SK-N-SH treated with all-trans-retinoic acid at 6 μM for 48 hours (cell line): ENCODE results near the gene ZNF154.

Experiments used
- ATAC-seq: fragments of 200-7000 bp; cut with Tn5 transposase; 3 replicates; pipeline ENCODE4 v1.9.1; 2020; ENCODE audit warnings: mild to moderate bottlenecking, moderate library complexity
- BACH2 ChIP-seq: fragments of 250-450 bp; sonication (Bioruptor Pico); IDR thresholded peaks from 2 replicates; pipeline ENCODE4 v1.9.0; 2021; ENCODE audit warnings: mild to moderate bottlenecking, borderline replicate concordance
- CREB5 ChIP-seq: fragments of 250-450 bp; sonication (Bioruptor Pico); IDR thresholded peaks from 2 replicates; pipeline ENCODE4 v1.5.1; 2020; ENCODE audit warnings: low read depth, mild to moderate bottlenecking, moderate library complexity
- CSDC2 ChIP-seq: fragments of 250-450 bp; sonication (Bioruptor Pico); IDR thresholded peaks from 2 replicates; pipeline ENCODE4 v1.5.0; 2020; ENCODE audit warnings: mild to moderate bottlenecking, moderate library complexity
- CSRNP3 ChIP-seq: fragments of 250-450 bp; sonication (Bioruptor Pico); IDR thresholded peaks from 2 replicates; pipeline ENCODE4 v1.5.1; 2021; ENCODE audit warnings: mild to moderate bottlenecking, moderate library complexity
- GLIS3 ChIP-seq: fragments of 250-450 bp; sonication (Bioruptor Pico); IDR thresholded peaks from 2 replicates; pipeline ENCODE4 v1.5.0; 2020; ENCODE audit warnings: mild to moderate bottlenecking, moderate library complexity
- ISL1 ChIP-seq: fragments of 250-450 bp; sonication (Bioruptor Pico); IDR thresholded peaks from 2 replicates; pipeline ENCODE4 v2.1.2; 2022; ENCODE audit warnings: mild to moderate bottlenecking, moderate library complexity
- PATZ1 ChIP-seq: fragments of 250-450 bp; sonication (Bioruptor Pico); IDR thresholded peaks from 2 replicates; pipeline ENCODE4 v1.8.0; 2020; ENCODE audit warnings: mild to moderate bottlenecking, moderate library complexity, borderline replicate concordance
- POU6F1 ChIP-seq: fragments of 250-450 bp; sonication (Bioruptor Pico); IDR thresholded peaks from 2 replicates; pipeline ENCODE4 v1.8.0; 2021; ENCODE audit warnings: low read depth, mild to moderate bottlenecking, moderate library complexity, borderline replicate concordance
- PPARA ChIP-seq: fragments of 250-450 bp; sonication (Bioruptor Pico); IDR thresholded peaks from 2 replicates; pipeline ENCODE4 v1.5.0; 2020; ENCODE audit warnings: mild to moderate bottlenecking, borderline replicate concordance
- SNAI2 ChIP-seq: fragments of 250-450 bp; sonication (Bioruptor Pico); IDR thresholded peaks from 2 replicates; pipeline ENCODE4 v1.5.0; 2020; ENCODE audit warnings: mild to moderate bottlenecking, moderate library complexity
- TCF4 ChIP-seq: fragments of 250-450 bp; sonication (Bioruptor Pico); IDR thresholded peaks from 2 replicates; pipeline ENCODE4 v1.8.0; 2021; ENCODE audit warnings: mild to moderate bottlenecking, moderate library complexity, borderline replicate concordance
- TOX ChIP-seq: fragments of 250-450 bp; sonication (Bioruptor Pico); IDR thresholded peaks from 2 replicates; pipeline ENCODE4 v1.8.0; 2021; ENCODE audit warnings: mild to moderate bottlenecking, moderate library complexity, borderline replicate concordance
- TSHZ2 ChIP-seq: fragments of 250-450 bp; sonication (Bioruptor Pico); IDR thresholded peaks from 2 replicates; pipeline ENCODE4 v1.5.0; 2020; ENCODE audit warnings: mild to moderate bottlenecking, moderate library complexity
- ZC3H10 ChIP-seq: fragments of 250-450 bp; sonication (Bioruptor Pico); IDR thresholded peaks from 2 replicates; pipeline ENCODE4 v1.5.1; 2021; ENCODE audit warnings: mild to moderate bottlenecking, moderate library complexity
- ZFP3 ChIP-seq: fragments of 250-450 bp; sonication (Bioruptor Pico); IDR thresholded peaks from 2 replicates; pipeline ENCODE4 v1.5.0; 2020; ENCODE audit warnings: mild to moderate bottlenecking, moderate library complexity
- ZFP30 ChIP-seq: fragments of 450-650 bp; formaldehyde crosslinking; IDR thresholded peaks from 2 replicates; pipeline ENCODE4 v1.5.0; 2022; ENCODE audit warnings: mild to moderate bottlenecking, moderate library complexity
- ZNF565 ChIP-seq: fragments of 450-650 bp; formaldehyde crosslinking; conservative IDR thresholded peaks from 2 replicates; pipeline ENCODE4 v1.5.0; 2020; ENCODE audit warnings: low read depth, mild to moderate bottlenecking, moderate library complexity
- ZNF70 ChIP-seq: fragments of 450-650 bp; formaldehyde crosslinking; IDR thresholded peaks from 2 replicates; pipeline ENCODE4 v1.5.0; 2020; ENCODE audit warnings: mild to moderate bottlenecking, moderate library complexity
- ZNF8 ChIP-seq: fragments of 450-650 bp; formaldehyde crosslinking; IDR thresholded peaks from 2 replicates; pipeline ENCODE4 v1.5.0; 2020; ENCODE audit warnings: mild to moderate bottlenecking, moderate library complexity

Gene ZNF154

GRCh38 chr19:57719424-57719823 lies 10.4 kb upstream of the ZNF154 start (continued):
- no peak for TF ChIP-seq CSDC2 (CRISPR knock-in tag)
- no peak for TF ChIP-seq PATZ1
- no peak for TF ChIP-seq ZC3H10 (CRISPR knock-in tag)
- no peak for TF ChIP-seq SNAI2 (CRISPR knock-in tag)
- TF ChIP-seq POU6F1: no peak

- ATAC-seq: no peak
- TF ChIP-seq TOX (CRISPR knock-in tag): no peak
- no peak for TF ChIP-seq TSHZ2
- TF ChIP-seq ZNF70 (CRISPR knock-in tag): no peak
- TF ChIP-seq ISL1 (CRISPR knock-in tag): no peak
- TF ChIP-seq BACH2: no peak
- no peak for TF ChIP-seq ZFP3 (CRISPR knock-in tag)
- TF ChIP-seq PPARA: no peak
- TF ChIP-seq POU6F1: no peak
These were observed 3.2 kb upstream of the ZNF154 start for GRCh38 chr19:57712222-57712621.

- no peak for ATAC-seq
- TF ChIP-seq TSHZ2: no peak
- TF ChIP-seq PATZ1: no peak
- TF ChIP-seq ZC3H10 (CRISPR knock-in tag): no peak
- no peak for TF ChIP-seq POU6F1
- TF ChIP-seq GLIS3 (CRISPR knock-in tag): no peak
- TF ChIP-seq TCF4 (CRISPR knock-in tag): no peak
- TF ChIP-seq CSRNP3 (CRISPR knock-in tag): no peak
- no peak for TF ChIP-seq ZFP30 (CRISPR knock-in tag)
- TF ChIP-seq ZNF70 (CRISPR knock-in tag): no peak
- TF ChIP-seq ZNF8 (CRISPR knock-in tag): no peak
- no peak for TF ChIP-seq CREB5
- no peak for TF ChIP-seq TOX (CRISPR knock-in tag)
- TF ChIP-seq ZNF565 (CRISPR knock-in tag): no peak
- TF ChIP-seq, all 23 proteins: peak for 0
These were observed 612 bp upstream of the ZNF154 start for GRCh38 chr19:57709616-57710015.
